Measurements from ENCODE around the gene SPRYD4. TPM values are rescaled to one million over a fixed set of nuclear protein-coding genes. Genes with fewer than 3 reads are reported as not detected.

Gene SPRYD4
- total and polyA plus RNA-seq, 9 of the 15 experiments (the other 6 are each of a cell fraction or from before 2014, with no cell fraction given): 1.8 to 4.7 (median 2.8) TPM

DNA sequence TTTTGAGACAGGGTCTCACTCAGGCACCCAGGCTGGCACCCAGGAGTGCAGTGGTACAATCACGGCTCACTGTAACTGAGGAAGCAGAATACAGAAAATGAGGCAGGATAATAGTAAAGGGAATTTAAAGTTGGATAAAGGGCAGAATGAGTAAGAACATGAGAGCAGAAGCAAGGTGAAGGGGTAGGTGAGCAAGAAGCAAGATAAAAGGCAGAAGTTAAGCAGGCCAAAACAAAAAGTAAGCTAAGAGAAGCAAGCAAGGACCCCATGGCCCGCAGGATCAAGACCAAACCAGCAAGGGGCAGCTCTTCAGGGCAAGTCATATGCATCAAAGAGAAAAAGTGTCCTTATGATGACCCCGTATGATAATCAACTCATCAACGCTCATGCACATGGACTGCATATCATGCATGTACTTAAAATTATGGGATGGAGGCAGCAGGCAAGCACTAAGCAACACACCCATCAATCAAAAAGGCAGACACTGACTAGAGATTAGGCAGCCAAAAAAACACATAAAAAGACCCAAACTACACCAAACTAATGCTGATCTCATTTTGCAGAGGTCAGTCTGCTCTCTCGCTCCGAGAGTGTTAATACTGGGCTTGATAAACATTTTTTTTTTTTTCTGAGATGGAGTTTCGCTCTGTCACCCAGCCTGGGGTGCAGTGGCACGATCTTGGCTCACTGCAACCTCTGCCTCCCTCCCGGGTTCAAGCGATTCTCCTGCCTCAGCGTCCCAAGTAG, 30.8 kb upstream of the SPRYD4 start (continued):
- TF ChIP-seq, protein P1, sequence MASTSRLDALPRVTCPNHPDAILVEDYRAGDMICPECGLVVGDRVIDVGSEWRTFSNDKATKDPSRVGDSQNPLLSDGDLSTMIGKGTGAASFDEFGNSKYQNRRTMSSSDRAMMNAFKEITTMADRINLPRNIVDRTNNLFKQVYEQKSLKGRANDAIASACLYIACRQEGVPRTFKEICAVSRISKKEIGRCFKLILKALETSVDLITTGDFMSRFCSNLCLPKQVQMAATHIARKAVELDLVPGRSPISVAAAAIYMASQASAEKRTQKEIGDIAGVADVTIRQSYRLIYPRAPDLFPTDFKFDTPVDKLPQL (IDR thresholded peaks at IDR 0.05; ENCODE audit: extremely low read depth, insufficient read length): no peak
- TF ChIP-seq, protein P2, sequence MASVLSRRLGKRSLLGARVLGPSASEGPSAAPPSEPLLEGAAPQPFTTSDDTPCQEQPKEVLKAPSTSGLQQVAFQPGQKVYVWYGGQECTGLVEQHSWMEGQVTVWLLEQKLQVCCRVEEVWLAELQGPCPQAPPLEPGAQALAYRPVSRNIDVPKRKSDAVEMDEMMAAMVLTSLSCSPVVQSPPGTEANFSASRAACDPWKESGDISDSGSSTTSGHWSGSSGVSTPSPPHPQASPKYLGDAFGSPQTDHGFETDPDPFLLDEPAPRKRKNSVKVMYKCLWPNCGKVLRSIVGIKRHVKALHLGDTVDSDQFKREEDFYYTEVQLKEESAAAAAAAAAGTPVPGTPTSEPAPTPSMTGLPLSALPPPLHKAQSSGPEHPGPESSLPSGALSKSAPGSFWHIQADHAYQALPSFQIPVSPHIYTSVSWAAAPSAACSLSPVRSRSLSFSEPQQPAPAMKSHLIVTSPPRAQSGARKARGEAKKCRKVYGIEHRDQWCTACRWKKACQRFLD (CRISPR knock-in tag; IDR thresholded peaks at IDR 0.05): no peak
- no peak for TF ChIP-seq ZNF75A (CRISPR knock-in tag; IDR thresholded peaks at IDR 0.05)
- TF ChIP-seq, protein P3, sequence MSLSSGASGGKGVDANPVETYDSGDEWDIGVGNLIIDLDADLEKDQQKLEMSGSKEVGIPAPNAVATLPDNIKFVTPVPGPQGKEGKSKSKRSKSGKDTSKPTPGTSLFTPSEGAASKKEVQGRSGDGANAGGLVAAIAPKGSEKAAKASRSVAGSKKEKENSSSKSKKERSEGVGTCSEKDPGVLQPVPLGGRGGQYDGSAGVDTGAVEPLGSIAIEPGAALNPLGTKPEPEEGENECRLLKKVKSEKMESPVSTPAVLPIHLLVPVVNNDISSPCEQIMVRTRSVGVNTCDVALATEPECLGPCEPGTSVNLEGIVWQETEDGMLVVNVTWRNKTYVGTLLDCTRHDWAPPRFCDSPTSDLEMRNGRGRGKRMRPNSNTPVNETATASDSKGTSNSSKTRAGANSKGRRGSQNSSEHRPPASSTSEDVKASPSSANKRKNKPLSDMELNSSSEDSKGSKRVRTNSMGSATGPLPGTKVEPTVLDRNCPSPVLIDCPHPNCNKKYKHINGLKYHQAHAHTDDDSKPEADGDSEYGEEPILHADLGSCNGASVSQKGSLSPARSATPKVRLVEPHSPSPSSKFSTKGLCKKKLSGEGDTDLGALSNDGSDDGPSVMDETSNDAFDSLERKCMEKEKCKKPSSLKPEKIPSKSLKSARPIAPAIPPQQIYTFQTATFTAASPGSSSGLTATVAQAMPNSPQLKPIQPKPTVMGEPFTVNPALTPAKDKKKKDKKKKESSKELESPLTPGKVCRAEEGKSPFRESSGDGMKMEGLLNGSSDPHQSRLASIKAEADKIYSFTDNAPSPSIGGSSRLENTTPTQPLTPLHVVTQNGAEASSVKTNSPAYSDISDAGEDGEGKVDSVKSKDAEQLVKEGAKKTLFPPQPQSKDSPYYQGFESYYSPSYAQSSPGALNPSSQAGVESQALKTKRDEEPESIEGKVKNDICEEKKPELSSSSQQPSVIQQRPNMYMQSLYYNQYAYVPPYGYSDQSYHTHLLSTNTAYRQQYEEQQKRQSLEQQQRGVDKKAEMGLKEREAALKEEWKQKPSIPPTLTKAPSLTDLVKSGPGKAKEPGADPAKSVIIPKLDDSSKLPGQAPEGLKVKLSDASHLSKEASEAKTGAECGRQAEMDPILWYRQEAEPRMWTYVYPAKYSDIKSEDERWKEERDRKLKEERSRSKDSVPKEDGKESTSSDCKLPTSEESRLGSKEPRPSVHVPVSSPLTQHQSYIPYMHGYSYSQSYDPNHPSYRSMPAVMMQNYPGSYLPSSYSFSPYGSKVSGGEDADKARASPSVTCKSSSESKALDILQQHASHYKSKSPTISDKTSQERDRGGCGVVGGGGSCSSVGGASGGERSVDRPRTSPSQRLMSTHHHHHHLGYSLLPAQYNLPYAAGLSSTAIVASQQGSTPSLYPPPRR (CRISPR knock-in tag; IDR thresholded peaks at IDR 0.05; ENCODE audit: borderline replicate concordance): no peak
- TF ChIP-seq EHMT2 (IDR thresholded peaks at IDR 0.05): peak; percentile 70; the same call in 1 of the 2 replicates
- TF ChIP-seq PHTF2 (CRISPR knock-in tag; IDR thresholded peaks at IDR 0.05): no peak
- TF ChIP-seq NR2C2 (CRISPR knock-in tag; IDR thresholded peaks at IDR 0.05): peak; percentile 78; the same call in 1 of the 2 replicates
- peak; percentile 88 for TF ChIP-seq NR2C2 (tag; IDR thresholded peaks at IDR 0.05)
- TF ChIP-seq RBM15 (IDR thresholded peaks at IDR 0.05; ENCODE audit: insufficient read depth, low read length): no peak
- TF ChIP-seq PHF20 (IDR thresholded peaks at IDR 0.05; ENCODE audit: partially characterized antibody): no peak
- no peak for TF ChIP-seq GTF2A2 (tag; IDR thresholded peaks at IDR 0.05)
- no peak for TF ChIP-seq ELF4 (CRISPR knock-in tag; IDR thresholded peaks at IDR 0.05)
- TF ChIP-seq, protein P4, sequence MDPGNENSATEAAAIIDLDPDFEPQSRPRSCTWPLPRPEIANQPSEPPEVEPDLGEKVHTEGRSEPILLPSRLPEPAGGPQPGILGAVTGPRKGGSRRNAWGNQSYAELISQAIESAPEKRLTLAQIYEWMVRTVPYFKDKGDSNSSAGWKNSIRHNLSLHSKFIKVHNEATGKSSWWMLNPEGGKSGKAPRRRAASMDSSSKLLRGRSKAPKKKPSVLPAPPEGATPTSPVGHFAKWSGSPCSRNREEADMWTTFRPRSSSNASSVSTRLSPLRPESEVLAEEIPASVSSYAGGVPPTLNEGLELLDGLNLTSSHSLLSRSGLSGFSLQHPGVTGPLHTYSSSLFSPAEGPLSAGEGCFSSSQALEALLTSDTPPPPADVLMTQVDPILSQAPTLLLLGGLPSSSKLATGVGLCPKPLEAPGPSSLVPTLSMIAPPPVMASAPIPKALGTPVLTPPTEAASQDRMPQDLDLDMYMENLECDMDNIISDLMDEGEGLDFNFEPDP (CRISPR knock-in tag; IDR thresholded peaks at IDR 0.05): no peak
- TF ChIP-seq, protein P5, sequence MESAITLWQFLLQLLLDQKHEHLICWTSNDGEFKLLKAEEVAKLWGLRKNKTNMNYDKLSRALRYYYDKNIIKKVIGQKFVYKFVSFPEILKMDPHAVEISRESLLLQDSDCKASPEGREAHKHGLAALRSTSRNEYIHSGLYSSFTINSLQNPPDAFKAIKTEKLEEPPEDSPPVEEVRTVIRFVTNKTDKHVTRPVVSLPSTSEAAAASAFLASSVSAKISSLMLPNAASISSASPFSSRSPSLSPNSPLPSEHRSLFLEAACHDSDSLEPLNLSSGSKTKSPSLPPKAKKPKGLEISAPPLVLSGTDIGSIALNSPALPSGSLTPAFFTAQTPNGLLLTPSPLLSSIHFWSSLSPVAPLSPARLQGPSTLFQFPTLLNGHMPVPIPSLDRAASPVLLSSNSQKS (CRISPR knock-in tag; IDR thresholded peaks at IDR 0.05): no peak
- no peak for TF ChIP-seq ZNF311 (CRISPR knock-in tag; IDR thresholded peaks at IDR 0.05)
- TF ChIP-seq PURB (CRISPR knock-in tag; IDR thresholded peaks at IDR 0.05; ENCODE audit: low read depth): no peak
- TF ChIP-seq, protein P6, sequence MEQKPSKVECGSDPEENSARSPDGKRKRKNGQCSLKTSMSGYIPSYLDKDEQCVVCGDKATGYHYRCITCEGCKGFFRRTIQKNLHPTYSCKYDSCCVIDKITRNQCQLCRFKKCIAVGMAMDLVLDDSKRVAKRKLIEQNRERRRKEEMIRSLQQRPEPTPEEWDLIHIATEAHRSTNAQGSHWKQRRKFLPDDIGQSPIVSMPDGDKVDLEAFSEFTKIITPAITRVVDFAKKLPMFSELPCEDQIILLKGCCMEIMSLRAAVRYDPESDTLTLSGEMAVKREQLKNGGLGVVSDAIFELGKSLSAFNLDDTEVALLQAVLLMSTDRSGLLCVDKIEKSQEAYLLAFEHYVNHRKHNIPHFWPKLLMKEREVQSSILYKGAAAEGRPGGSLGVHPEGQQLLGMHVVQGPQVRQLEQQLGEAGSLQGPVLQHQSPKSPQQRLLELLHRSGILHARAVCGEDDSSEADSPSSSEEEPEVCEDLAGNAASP (IDR thresholded peaks at IDR 0.05): peak; percentile 58; the same call in 1 of the 2 replicates

All from K562 (cell line).